GM21528 (cell line): ENCODE measurements around the gene ADGRG6.

Source experiments
- ATAC-seq: cut with Tn5 transposase; IDR thresholded peaks from one replicate; pipeline ENCODE4 v1.9.1; 2021; ENCODE audit warnings: mild to moderate bottlenecking, moderate library complexity; ENCODE audit not compliant: unreplicated experiment, low FRiP score

ADGRG6 gene

GRCh38 chr6:142289687-142290086, 12.1 kb upstream of the ADGRG6 start:
- no peak for ATAC-seq

DNA sequence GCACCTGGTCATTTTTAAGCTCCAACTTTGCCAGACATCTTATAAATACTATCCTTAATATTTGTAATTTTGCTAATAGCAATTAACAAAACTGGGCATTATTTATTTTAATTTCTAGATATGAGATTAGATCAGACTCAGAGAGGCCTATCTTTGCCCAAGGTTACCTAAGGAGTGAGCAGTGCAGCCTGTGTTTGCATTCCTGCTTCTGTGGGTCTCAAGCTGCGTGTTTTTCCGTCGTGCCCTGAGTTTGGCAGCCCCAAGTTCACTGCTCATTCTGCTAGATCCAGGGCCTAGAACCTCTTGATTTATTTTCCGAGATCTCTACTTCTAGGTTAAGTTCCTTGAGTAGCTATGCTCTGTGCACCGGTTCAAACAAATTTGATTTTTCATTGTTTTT, 11.0 kb upstream of the ADGRG6 start:
- no peak for ATAC-seq

DNA sequence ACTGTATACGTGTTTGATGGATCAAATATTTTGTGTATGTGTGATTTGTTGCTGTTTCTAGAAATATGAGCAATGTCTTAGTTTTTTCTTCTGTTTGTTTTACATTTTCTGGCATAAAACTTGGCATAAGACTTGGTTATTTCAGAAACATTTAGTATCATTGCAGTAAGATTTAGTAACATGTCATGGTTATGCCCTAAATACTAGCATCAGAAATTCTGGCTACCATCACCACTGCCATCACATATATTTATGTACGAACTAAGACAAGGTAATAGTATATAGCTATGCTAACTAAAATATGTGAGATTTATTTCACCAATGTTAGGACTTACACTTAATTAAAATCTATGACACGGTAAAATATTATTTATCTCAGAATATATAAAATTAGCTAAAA, 10.3 kb upstream of the ADGRG6 start:
- no peak for ATAC-seq

- ATAC-seq: no peak
Measured at GRCh38 chr6:142292166-142292924, 9.5 kb upstream of the ADGRG6 start.

DNA sequence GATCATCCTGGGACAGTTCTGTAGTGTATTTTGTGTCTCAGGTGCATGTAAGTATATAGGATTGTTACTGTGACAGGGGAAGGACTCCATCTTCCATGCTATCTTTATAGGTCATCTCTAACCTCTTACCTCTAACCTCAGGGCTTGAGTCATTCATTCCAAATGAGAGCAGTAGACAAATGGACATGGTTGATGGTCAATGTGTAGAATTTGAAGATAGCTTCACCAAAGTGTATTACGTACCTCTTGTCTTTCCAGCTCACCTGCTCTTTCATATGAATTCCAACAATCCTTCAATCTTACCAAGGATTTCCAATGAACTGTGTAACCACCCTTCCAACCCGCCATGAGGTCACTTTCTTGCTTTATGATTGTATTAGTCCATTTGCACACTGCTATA, 8.7 kb upstream of the ADGRG6 start:
- no peak for ATAC-seq

GRCh38 chr6:142294679-142295078, 7.1 kb upstream of the ADGRG6 start:
- ATAC-seq: no peak

DNA sequence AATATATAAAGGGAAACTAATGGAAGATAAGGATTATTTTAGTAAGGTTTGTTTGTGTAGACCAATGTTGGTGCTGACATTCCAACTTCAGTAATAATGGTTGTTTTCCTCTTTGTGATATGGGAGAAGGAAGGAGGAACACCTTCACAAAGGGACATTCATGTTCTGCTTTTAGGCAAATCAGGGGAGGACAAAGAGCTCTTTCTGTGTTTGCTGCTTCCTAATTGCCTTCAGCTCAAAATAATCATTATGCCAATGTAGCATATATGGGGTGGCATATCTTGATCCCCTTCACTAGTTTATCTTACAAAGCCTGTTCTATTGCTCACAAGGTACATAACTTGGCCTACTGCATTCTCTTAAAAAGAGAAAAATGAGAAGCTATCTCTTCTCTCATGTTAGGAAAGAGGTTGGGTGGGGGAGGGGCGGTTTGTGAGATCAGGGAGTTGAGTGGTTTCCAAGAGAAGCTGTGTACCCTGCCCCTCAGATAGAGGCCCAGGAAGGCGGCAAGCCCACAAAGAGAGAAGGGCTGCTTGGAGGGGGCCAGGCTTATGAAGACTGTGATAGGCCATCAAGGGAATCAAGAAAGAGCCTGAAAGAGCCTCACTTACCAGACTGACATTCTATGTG, 4.7 kb upstream of the ADGRG6 start:
- no peak for ATAC-seq

DNA sequence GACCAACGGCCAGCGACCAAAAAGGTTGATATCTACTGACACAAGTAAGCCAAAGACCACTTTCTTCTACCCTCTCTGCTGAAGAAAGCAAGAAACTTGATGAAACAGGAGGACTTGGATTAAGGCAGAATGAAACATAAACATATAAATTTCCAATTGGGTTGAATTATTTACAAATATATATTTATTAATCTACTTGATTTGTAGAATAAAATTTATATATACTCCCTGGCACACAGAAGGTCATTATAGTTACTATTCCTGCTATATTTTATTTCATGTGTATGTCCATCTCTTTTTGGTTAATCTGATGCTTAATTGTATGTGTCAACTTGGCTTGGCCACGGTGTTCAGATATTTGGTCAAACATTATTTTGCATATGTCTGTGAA, 4.2 kb upstream of the ADGRG6 start:
- no peak for ATAC-seq

GRCh38 chr6:142297996-142298753, 3.6 kb upstream of the ADGRG6 start:
- no peak for ATAC-seq

- ATAC-seq: no peak
Measured at GRCh38 chr6:142300302-142300701, 1.5 kb upstream of the ADGRG6 start.

GRCh38 chr6:142300758-142301650, 803 bp upstream of the ADGRG6 start:
- ATAC-seq: no peak

- no peak for ATAC-seq
Measured at GRCh38 chr6:142302421-142303175, 791 bp downstream of the ADGRG6 start.

GRCh38 chr6:142303176-142303533, 1.3 kb downstream of the ADGRG6 start:
- no peak for ATAC-seq

DNA sequence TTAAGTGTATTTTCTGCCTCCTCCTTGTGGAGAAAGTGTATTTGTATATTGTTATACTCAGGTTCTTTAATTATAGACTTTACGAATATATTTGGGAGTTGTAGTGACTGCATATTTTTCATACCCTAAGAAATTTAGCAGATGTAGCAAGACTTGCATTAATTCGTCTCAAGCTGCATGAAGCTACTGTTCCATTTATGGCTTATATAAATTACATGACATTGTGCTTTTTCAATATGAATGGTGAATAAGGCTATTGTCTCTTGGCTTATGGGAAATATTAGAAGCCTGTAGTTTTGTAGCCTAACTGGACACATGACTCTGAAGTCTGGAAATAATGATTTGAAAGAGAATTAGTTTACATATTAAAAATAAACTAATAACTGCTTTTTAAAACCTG, 2.4 kb downstream of the ADGRG6 start:
- no peak for ATAC-seq

GRCh38 chr6:142306736-142307135, 4.9 kb downstream of the ADGRG6 start:
- no peak for ATAC-seq

GRCh38 chr6:142307963-142308748, 6.3 kb downstream of the ADGRG6 start:
- ATAC-seq: no peak

DNA sequence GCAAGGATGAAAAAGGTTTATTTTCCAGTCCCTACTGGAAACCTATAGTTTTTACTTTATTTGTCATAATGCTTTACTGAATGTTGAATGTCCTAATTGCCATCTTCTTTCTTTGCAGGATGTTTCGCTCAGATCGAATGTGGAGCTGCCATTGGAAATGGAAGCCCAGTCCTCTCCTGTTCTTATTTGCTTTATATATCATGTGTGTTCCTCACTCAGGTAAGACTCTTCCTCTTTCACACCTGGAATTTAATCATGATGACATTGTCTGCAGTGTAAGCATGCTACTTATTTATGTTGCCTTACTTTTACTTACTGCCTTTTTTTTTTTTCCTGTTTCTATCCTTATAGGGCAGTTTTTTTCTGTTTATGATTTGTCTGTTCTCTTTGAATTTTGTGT, 7.6 kb downstream of the ADGRG6 start:
- no peak for ATAC-seq

DNA sequence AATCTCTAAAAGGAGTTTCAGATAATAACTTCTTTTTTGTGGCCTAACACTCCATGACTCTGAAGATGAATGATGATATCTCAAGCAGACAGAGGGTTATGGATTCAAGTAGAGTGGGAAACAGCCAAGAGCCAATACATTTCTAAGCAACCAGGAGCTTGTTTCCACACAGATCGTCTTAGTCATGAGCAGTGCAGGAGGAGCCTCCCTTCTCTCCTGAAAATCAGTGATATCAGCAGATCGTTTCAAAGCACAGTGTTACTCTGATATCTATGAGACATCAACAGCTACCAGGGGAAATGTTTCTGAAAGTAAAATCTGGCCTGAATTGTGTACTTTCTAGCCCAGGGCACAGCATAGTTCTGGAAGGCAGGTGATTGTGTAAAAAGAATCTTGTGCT, 11.5 kb downstream of the ADGRG6 start:
- no peak for ATAC-seq

DNA sequence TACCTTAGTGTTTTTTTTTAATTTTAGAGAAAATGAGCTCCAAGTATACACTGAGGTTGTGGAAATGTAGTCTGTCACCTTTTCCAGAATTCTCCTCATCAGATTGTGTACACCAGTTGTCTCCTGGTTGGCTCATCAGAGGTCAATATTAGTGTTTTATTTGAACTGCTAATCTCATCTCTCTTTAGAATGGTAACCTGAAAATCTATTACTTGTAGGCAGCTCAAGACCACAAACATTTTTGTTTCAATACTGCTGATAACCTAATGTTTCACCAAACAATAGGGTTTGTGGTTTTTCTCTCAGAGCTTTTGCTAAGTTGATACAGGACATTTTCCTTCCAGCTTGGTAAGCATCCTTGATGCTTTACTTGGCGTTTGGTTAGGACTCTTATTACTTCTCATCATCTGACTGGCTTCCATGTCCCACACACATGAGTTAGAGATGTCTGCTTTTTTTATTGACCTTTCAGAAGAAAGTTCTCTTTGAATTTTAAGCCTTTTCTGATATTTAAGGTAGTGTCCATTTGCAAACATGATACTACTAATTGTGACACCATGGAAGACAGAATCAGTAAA, 15.1 kb downstream of the ADGRG6 start:
- ATAC-seq: no peak
